ENCODE data around the gene MTREX.

MTREX gene

DNA sequence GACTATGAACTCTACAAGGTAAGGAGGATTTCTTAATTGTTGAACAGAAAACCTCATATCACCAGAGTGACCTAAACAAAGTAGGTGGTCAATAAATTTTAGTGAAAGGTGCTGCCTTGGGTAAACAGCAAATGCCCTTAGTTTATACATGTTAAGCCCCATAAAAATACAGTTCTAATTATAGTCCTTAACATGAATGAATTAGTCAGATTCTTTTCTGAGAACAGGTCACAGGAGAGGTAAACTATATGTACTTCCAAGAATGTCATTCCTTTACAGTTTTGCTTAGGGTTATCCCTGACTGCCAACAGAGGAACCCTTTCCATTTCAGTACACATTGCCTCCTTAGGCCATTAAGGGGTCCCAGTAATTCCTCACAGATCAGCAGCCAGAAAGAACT, 162.1 kb downstream of the MTREX start:
- no peak for DNase-seq (ENCODE audit: extremely low read depth, low read depth)
- H3K4me3 ChIP-seq (replicated peaks; ENCODE audit: low read depth, low read length) = no peak overlapping the region
- TF ChIP-seq, protein P1, sequence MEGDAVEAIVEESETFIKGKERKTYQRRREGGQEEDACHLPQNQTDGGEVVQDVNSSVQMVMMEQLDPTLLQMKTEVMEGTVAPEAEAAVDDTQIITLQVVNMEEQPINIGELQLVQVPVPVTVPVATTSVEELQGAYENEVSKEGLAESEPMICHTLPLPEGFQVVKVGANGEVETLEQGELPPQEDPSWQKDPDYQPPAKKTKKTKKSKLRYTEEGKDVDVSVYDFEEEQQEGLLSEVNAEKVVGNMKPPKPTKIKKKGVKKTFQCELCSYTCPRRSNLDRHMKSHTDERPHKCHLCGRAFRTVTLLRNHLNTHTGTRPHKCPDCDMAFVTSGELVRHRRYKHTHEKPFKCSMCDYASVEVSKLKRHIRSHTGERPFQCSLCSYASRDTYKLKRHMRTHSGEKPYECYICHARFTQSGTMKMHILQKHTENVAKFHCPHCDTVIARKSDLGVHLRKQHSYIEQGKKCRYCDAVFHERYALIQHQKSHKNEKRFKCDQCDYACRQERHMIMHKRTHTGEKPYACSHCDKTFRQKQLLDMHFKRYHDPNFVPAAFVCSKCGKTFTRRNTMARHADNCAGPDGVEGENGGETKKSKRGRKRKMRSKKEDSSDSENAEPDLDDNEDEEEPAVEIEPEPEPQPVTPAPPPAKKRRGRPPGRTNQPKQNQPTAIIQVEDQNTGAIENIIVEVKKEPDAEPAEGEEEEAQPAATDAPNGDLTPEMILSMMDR (IDR thresholded peaks at IDR 0.05; ENCODE audit: low read depth, low read length, missing control alignments) = no peak

DNA sequence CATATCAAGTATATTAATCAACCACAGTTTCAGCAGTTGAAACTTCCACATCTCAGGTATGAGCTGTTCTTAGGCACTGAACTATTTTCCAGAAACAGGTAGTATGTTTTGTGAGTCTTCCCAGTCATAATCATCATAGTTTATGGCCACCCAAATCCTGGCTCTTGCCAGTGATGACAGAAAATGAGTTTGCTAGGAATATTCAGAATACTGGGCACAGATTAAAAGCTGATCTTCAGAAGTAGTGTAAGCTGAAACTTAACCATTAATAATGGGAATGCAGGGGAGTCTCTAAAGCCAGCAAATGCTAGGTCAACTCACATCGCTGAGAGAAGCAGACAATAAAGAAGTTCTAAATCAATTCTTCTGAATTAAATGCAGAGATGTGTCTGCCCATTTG, 162.5 kb downstream of the MTREX start:
- TF ChIP-seq, protein P1 (IDR thresholded peaks at IDR 0.05; ENCODE audit: low read depth, low read length, missing control alignments) = no peak
- H3K4me3 ChIP-seq (replicated peaks; ENCODE audit: low read depth, low read length) = no peak overlapping the region
- DNase-seq (ENCODE audit: extremely low read depth, low read depth) = no peak

DNA sequence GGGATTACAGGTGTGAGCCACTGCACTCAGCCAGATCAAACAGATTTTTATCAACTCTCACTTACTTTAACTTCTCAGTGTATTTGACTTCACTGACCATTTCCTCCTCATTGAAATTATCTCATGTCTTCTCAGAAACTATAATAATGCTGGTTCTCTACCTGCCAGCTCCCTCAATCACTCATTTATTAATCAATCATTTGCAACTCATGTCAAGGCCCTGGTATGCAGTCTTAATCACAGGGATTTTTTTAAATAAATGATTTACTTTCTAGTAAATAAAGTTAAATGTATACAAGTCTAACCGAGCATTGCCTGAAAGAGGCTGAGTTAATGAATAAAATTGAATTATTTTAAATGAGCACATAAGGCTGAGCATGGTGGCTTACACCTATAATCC, 163.7 kb downstream of the MTREX start:
- no peak overlapping the region for H3K4me3 ChIP-seq (replicated peaks; ENCODE audit: low read depth, low read length)
- TF ChIP-seq, protein P1 (IDR thresholded peaks at IDR 0.05; ENCODE audit: low read depth, low read length, missing control alignments) = no peak
- no peak for DNase-seq (ENCODE audit: extremely low read depth, low read depth)

DNA sequence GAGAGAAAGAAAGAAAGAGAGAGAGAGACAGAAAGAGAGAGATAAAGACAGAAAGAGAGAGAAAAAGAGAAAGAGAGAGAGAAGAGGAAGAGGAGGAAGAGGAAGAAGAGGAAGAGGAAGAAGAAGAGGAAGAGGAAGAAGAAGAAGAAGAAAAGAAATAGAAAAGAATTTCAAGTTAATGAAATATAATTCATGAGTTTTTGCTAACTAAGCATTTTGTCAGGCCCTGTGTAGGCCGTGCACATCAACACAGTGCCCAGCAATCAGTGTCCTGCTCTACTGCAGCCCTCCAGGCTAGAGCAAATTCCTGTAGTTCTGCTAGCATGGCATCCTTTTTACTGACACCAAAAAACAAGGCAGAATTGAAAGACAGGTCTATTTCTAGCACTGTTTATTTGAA, 164.9 kb downstream of the MTREX start:
- no peak for DNase-seq (ENCODE audit: extremely low read depth, low read depth)
- no peak overlapping the region for H3K4me3 ChIP-seq (replicated peaks; ENCODE audit: low read depth, low read length)
- TF ChIP-seq, protein P1 (IDR thresholded peaks at IDR 0.05; ENCODE audit: low read depth, low read length, missing control alignments) = no peak
